ENCODE data around the gene ERBB4.
A peak's percentile ranks its signal among the peaks of the same experiment; 100 is the strongest.
"Not testable (repeated sequence)": the region's sequence is repeated elsewhere in the genome, so short reads cannot be mapped to it uniquely, and the experiment has no call there.

ERBB4 gene

DNA sequence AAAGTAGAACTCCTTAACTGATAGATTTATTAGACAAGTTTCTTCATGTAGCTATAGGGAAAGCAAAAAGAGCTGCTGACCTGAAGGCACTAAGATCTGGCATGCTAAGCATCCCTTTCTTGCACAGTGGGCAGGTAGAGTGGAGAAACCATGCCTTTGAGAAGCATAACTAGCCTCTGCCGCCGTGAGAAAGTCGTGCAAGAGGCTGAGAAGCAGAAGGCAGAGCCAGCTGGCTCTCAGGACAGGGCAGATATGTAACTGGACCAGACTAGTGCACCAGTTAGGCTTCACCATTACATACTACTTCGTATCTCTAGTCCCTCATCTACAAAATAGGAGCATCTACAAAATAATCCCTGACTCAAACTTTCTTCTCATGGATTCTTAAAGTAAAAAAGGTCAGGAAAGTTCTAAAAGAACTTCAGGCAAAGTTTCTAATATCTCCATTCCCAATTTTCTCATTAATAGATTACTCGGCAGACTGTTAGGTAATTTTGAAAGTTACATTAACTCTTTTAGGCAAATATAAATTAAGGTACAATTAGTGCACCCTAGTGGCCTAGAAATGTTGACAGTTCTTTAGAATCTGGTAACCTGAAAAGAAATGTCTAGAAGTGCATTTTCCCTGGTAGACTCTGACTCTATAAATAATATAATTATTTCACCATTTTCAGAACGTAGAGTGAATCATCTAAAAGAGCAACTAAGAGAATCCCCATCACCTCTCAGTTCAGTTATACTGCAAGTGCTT, 10.3 kb downstream of the ERBB4 start:
- DNase-seq (ENCODE audit: low spot score), result no peak

DNA sequence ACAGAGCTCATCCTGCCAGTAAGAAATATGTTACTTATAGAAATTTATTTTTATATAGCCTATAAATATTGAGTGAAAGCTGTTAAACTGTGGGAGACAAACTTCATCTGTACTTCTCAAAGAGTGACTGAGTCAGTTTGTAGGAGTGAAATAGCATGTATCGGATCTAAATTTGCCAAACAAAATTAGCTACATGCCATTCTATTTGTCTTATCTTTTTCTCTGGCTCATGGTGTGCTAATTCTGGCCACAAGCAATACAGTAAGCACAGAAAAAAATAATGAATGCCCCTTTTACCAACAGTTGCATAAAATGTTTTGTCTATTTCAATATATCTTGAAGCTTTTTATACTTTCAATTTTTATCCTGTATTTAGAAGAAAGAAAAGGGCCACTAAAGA, 12.5 kb downstream of the ERBB4 start:
- no peak for DNase-seq (ENCODE audit: low spot score)

DNA sequence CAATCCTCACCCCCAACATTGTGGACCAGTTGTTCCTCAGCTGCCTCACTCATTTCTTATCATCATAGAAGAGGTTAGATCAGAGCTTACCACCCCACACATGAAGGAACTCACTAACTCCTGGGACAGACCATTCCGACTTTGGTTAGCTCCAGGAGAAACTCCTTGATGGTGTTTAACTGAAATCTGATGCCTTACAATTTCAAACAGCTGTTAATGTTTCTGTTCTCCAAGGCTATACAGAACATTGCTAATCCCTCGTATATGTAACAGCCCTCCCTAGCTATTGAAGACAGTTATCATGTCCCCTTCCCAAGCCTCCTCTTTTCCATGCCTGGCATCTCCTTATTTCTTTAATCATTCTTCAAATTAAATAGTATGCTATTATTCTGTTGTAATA, 14.8 kb downstream of the ERBB4 start:
- no peak for DNase-seq (ENCODE audit: low spot score)

DNA sequence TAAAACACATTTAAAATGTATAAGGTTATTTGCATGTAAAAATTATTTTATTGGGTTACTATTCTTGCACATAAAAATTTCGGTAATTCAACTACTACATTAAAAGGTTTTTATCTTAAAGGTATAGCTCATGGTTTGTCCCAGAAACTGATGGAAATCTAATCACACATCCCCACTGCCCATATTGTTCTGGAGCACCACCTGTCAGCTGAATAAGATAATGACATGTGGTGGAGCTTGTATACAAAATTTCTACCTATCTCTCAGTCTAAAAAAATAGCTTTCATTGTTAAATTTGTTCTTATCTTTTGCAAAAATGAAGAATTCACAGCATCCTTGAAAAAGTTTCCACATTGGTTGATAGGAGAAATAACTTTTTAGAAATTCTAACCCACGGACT, 18.3 kb downstream of the ERBB4 start:
- DNase-seq (ENCODE audit: low spot score), result peak; percentile 15

DNA sequence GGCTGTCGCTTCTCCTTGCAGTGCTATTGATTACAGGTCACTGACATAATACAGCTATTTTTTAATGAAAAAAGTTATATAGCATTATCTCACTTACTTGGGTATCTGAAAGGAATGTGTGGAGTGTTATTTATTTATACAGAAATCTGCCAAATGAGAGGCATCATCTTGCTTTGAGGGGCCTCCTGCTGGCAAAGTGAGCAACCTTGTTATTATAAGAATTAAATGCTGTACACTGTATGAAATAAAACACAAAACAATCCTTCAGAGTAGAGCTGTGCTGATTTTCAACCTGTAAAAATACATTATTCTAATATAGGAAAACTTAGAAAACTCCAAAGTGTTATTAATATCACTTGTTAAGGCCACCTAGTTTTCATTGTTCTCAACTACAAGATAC, 20.9 kb downstream of the ERBB4 start:
- no peak for DNase-seq (ENCODE audit: low spot score)

DNA sequence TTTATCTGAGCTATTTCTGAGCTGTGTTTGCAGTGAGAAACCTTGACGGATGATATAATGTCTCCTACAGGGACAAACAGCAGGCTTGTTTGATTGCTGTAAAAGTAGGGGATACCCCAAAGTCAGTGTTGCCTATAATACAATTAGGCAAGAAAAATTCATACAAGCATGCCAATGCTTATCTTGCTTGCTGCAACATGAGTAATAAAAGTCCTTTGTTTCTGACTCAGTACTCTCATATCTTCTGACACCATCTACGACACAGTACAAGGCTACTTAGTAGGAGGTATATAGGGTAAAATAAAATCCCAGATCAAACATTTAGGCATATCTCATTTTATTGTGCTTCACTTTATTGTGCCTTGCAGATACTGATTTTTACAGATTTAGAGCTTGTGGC, 33.0 kb downstream of the ERBB4 start:
- DNase-seq (ENCODE audit: low spot score), result no peak

DNA sequence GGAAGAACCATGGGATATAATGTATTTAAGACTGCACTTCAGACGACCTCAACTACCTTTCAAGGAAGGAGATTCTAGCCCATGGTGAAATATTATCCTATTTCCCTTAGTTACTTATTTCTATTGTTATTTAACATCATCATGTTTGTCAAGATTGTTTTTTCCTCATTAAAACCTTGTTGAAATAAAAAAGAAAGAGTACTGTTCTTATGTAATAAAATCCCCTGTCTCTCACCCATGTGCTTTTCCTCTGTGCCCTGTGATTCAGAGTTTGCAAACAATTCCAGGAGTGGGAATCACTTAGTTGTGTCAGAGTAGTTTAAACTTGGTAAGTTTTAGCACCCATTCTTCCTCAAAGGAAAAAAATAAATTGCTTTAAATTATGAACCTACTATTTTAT, 43.6 kb downstream of the ERBB4 start:
- DNase-seq (ENCODE audit: low spot score), result no peak

DNA sequence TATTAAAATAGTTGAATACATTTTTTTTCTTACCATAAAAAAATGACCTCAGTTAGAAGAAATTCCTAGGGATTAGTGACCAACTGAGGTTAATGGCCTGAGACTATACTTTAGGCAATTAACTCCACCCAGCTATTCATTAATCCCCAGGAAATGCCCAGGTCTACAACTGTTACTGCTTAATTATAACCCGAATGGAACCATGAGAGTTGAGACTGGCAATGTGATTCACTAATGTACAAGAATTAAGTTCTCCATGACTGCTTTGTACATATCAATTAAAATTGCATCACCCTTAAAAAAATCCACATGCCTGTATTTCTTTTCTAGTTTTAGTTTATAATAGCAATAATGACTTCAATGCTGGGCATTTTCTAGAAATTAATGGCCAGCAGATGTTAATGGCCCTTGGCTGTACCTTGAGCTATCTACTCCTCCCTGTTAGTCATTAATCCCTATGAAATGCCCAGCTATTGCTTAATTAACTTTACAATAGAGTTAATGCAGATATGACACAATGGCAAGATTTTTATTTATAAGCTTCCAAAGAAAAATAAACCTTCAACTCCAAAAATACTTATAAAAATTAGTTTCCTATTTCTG, 44.1 kb downstream of the ERBB4 start:
- DNase-seq (ENCODE audit: low spot score), result no peak

DNA sequence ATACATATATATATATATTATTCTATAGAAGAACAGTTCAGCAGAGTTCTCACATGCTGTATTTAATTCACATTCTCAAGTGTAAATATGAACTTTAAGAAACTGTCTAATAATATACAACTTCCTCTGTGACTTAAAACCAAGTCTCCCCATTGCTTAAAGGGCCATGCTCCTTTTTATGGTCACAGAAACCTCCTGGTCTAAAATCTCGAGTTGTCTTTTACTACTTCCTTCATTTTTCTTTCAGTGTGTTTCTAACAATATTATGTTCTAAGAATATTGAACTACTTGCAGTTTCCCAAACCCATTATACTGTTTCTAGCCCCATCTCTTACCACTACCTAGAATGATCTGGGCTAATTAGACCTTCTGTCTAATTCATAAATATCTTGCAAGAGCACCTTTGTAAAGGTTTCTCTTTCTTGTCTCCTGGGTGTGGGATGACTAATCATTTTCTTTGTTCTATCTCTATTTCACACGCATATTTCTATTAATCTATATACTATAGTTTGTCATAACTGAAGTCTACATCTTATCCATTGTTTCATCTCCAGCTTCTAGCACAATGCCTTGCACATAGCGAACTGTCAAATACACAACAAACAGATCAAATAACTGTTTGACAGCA, 48.8 kb downstream of the ERBB4 start:
- no peak for DNase-seq (ENCODE audit: low spot score)

DNA sequence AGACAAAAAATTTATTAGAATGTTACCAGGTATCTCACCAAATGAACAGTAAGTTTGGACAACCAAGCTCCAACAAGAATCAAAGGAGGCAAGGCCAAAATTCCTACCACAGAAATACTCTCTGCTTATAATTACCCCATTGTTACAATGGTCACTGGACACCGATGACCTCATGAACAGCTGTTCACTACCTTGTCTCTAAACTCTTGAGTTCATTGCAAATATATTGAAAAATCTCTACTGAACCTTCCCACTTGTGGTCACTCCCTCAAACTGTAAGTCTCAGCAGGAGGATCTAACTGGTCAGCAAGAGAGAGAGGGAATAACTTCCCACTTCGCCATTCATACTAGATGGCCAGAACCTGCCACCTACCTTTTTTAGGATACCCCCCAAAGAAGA, 50.0 kb downstream of the ERBB4 start:
- DNase-seq (ENCODE audit: low spot score), result no peak

DNA sequence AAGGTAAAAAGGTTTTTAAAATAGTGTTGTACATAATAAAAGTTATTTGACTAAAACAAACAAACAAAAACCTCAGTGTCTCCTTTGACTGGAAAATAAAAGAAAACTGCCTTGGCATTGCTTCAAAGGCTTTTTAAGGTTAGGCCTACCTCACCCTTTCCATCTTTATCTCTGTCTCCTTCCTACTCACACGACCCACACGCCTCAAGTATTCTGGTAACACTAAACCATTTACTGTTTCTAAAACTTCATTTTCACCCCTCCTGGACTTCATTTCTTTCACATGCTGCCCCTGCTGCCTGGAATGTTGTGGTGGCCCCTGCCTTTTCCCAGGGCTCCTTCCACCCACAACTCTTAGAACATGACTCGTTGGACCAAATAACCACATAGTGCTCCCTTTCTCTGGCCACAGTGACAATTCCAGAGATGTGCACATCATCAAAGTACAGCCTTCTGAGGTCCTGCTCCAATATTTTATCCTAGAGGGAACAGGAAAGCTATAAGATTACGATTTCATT, 54.0 kb downstream of the ERBB4 start:
- peak; percentile 10 for DNase-seq (ENCODE audit: low spot score)

DNA sequence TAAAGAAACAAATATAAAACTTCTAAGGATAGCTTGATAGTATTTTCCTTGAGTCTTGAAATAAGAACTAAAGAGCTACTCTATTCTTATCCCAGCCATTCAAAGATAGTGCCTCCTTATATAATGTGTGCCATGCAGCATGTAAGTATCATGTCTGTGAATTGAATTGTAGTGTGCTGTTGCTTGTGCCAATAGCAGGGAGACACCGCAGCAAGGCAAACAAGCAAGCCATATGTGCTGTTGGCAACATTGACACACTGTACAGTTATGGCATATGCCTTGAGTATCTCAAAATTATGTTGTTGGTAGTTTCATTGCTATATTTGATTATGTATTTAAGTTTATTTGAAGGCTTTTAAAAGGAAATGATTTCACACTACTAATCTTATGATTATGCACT, 58.2 kb downstream of the ERBB4 start:
- DNase-seq (ENCODE audit: low spot score), result no peak

DNA sequence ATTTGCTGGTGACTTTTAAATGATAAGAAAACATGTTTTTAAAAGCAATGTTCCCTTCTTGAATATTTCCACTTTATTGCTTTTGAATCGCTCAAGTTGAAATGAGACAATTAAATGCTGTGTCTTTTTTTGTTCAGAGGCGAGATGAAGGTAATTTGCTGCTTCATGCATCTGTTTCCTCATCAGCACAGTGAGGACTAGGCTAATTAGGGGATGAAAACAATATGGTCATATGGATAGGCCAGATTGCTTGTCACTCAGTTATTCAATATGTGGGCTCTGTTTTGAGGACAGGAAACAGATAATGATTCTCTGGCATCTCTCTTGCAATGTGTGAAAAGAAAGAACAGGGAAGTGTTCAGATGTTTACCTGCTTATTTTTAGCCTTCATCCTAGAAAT, 61.0 kb downstream of the ERBB4 start:
- DNase-seq (ENCODE audit: low spot score), result no peak

DNA sequence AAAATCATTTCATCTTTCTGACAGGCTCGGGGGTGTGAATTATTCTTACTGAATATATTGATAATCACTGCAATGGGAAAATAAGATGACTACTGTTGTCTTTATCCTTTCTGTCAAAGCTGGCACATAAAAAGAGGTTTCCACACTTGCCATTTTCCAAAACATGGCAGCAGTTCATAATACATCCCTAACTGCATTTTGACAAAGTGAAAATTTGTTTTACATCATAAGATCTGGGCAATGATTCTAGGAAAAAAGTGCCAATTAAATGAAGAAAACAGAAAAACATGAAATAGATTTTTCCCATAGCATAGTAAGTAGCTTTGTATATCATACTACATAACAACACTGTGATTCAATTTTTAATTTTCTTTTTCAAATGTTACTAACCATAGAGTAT, 65.4 kb downstream of the ERBB4 start:
- DNase-seq (ENCODE audit: low spot score), result no peak

DNA sequence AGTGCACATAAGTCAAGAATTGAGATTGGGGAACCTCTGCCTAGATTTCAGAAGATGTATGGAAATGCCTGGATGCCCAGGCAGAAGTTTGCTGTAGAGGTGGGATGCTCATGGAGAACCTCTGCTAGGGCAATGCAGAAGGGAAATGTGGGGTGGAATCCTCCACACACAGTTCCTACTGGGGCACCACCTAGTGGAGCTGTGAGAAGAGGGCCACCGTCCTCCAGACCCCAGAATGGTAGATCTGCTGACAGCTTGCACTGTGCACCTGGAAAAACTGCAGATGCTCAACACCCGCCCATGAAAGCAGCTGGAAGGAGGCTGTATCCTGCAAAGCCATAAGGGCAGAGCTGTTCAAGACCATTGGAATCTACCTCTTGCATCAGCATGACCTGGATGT, 71.1 kb downstream of the ERBB4 start:
- not testable (repeated sequence) for DNase-seq (ENCODE audit: low spot score)

DNA sequence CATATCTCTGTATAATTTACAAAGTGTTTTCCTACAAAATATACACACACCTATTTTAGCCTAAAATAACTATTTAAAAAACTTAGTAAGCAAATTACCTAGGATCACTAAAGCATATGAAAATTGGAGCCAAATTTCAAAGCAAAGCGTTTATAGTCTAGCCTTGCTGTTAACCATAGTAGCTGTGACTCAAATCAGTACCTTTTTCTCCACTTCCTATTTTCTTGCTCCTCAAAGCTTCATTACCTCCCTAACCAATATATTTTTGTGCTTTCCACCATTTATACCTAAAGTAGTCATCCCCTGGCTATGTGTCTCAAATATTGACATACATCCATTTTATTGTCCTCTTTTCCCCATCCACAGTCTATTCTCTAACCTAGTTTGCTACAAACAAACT, 73.1 kb downstream of the ERBB4 start:
- DNase-seq (ENCODE audit: low spot score), result no peak

DNA sequence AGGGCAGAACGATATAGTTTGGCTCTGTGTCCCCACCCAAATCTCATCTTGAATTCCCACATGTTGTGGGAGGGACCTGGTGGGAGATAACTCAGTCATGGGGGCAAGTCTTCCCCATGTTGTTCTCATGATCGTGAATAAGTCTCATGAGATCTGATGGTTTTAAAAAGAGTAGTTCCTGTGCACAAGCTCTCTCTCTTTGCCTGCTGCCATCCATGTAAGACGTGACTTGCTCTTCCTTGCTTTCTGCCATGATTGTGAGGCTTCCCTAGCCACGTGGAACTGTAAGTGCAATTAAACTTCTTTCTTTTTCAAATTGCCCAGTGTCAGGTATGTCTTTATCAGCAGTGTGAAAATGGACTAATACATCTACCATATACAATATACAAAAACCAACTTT, 76.9 kb downstream of the ERBB4 start:
- DNase-seq (ENCODE audit: low spot score), result not testable (repeated sequence)

DNA sequence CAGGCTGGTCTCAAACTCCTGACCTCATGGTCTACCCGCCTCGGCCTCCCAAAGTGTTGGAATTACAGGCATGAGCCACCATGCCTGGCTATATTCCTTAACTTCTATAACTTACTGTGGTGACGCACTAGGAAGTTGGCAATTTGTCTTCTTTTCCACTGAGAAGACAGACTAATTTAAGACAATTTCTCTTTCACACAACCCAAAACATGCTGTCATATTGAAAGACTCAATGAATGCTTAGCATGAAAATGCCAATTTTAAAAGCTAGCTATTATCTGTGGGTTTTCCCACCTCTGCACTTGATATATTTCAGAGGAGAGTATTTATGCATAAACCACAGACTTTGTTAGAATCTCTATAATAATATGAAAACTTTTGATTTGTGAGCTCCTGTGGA, 84.5 kb downstream of the ERBB4 start:
- DNase-seq (ENCODE audit: low spot score), result no peak

DNA sequence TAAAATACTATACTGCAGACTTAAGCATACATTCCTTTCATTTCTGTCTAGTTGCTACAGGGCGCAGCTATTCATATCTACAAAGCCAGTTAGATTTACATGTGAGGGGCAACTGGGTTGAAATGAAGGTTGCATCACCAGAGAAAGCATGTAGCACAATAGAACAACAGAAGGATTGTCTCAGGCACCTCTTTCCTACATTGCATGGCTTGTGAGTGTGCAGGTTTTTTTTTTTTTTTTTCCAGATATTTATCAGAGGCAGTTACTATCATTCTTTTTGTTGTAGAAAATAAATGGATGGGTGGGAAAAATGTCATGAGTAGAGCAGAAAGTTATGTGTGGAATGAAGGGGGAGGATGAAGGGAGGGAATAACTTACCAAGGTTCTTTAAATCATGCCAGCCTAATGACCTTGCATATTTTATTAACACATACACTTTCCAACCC, 86.8 kb downstream of the ERBB4 start:
- DNase-seq (ENCODE audit: low spot score), result peak; percentile 58

DNA sequence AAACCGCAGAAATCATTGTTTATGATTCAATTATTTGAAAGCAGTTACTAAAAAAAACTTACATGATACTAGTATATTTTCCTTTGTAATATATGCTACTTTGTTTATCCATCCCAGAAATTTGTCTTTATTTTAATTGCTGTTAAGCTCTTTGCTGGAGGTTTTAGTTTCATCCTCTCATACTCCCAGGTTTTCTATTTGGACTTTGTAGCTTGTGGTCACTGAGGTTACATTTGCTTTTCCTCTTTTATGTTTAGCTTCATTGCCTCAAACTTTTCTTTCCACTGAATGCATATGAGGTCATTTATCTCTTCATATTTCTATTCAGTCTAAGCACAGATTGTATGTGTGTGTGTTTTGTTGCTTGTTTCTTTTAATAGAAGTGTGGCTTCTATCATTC, 89.9 kb downstream of the ERBB4 start:
- peak; percentile 5 for DNase-seq (ENCODE audit: low spot score)

DNA sequence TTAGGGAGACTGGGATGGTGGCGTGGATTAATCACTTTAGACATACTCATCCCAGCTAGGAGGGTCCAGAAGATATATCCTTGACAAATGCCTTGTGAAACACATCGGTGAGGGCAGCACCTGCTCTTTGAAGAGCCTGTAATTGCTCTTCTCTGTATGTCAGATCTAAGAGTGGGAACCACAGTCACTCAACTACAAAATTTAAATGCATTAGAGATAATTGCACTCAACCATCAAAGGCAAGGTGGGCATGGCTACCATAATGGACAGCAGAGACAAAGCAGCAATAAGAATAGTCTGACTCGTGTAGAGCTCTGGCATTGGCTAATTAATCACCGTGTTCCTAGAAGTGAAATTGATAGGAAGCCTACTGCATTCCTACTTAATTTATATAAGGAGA, 96.8 kb downstream of the ERBB4 start:
- DNase-seq (ENCODE audit: low spot score), result no peak

DNA sequence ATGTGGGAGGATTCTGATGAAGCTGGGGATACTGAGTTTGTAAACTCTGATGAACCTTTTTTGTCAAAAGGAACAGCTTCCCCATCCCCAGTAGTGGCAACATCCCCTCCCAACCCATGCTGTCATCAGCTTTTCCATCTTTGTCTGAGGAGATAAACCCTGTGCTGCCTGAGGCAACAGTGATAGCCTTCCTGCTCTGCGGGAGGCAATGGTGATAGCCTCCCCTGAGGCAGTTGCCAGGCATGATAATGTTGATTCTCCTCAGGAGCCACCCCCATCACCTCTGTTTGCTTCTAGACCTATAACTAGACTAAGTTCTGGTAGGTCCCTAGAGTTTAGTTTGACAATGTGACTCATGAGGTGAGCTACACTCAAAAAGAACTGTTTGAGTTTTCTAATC, 97.5 kb downstream of the ERBB4 start:
- DNase-seq (ENCODE audit: low spot score), result no peak
